Lung (tissue), 12 donors: ENCODE measurements around the gene SHE. TPM values are rescaled to one million over a fixed set of nuclear protein-coding genes. Genes with fewer than 3 reads are reported as not detected.

Source experiments
- ATAC-seq: fragments of 200-7000 bp; cut with Tn5 transposase; one replicate; pipeline ENCODE4 v1.9.1; 2020; ENCODE audit warnings: moderate number of reproducible peaks; ENCODE audit not compliant: insufficient read depth, low FRiP score
- DNase-seq, 3 donors: peaks; one replicate each; pipeline ENCODE4 v3.0.0-alpha.2; 2013 to 2017
- H3K27ac ChIP-seq, 2 donors: one replicate each; pipeline ENCODE4 v1.5.1; 2013; ENCODE audit warnings: mild to moderate bottlenecking in 2 of 2, moderate library complexity in 2 of 2, control low read depth in 1 of 2, inconsistent platforms in 1 of 2, low read depth in 1 of 2, low read length in 1 of 2
- H3K27me3 ChIP-seq, 3 donors: one replicate each; pipeline ENCODE4 v1.5.1; 2013; ENCODE audit warnings: low read length in 2 of 3; ENCODE audit not compliant: control insufficient read depth in 3 of 3, insufficient read depth in 3 of 3
- H3K36me3 ChIP-seq, 4 donors: one replicate each; pipeline ENCODE4 v1.5.1; 2013; ENCODE audit warnings: low read length in 4 of 4, mild to moderate bottlenecking in 1 of 4, moderate library complexity in 1 of 4; ENCODE audit not compliant: control insufficient read depth in 4 of 4, insufficient read depth in 4 of 4
- H3K4me1 ChIP-seq, 5 donors: one replicate each; pipeline ENCODE4 v1.5.1; 2013; ENCODE audit warnings: low read length in 5 of 5, mild to moderate bottlenecking in 2 of 5, moderate library complexity in 1 of 5; ENCODE audit not compliant: control insufficient read depth in 5 of 5, insufficient read depth in 5 of 5
- H3K4me3 ChIP-seq: one replicate; pipeline ENCODE4 v1.5.1; 2013; ENCODE audit warnings: mild to moderate bottlenecking, control low read depth, moderate library complexity
- H3K9ac ChIP-seq, 2 donors: one replicate each; pipeline ENCODE4 v1.5.1; 2013; ENCODE audit warnings: low read length in 2 of 2, control low read depth in 1 of 2; ENCODE audit not compliant: insufficient read depth in 1 of 2
- H3K9me3 ChIP-seq, 4 donors: one replicate each; pipeline ENCODE4 v1.5.1; 2013; ENCODE audit warnings: low read length in 3 of 4, mild to moderate bottlenecking in 1 of 4, moderate library complexity in 1 of 4; ENCODE audit not compliant: control insufficient read depth in 4 of 4, insufficient read depth in 3 of 4
- WGBS, 2 donors: extraction: QIAGEN DNeasy Blood & Tissue Kit; methylation state at CpG; one replicate each; pipeline ENCODE4 v1.1.7; 2013; 5-methylcytosine and 5-hydroxymethylcytosine counted together
- polyA plus RNA-seq, 2 donors: library from polyadenylated mRNA; stranded (reverse); fragments of 200-250 nt; gene quantifications; one replicate each; pipeline ENCODE4 v1.2.1, GENCODE V29; 2013
- total RNA-seq, 2 donors: library from RNA; depleted of rRNA in 1 of 2; stranded (reverse); fragments of >200 nt in 1 of 2; gene quantifications; one replicate each; pipeline ENCODE4 v1.2.1, GENCODE V29; 2014 to 2021
- TF ChIP-seq, protein P1 (sequence below): IDR thresholded peaks from 2 replicates; pipeline ENCODE4 v1.5.1; 2012; ENCODE audit warnings: mild to moderate bottlenecking; ENCODE audit errors: control extremely low read depth, extremely low read depth
- donor health status: control.
- donor health status: control.
- donor health status: Bipolar disorder and iron deficiency.
- donor health status: healthy.
- donor health status: DM: yes; HTN: yes; CAD: no.

SHE gene
- total and polyA plus RNA-seq, 4 donors: 15.1 to 33.5 (median 21.0) TPM

DNA sequence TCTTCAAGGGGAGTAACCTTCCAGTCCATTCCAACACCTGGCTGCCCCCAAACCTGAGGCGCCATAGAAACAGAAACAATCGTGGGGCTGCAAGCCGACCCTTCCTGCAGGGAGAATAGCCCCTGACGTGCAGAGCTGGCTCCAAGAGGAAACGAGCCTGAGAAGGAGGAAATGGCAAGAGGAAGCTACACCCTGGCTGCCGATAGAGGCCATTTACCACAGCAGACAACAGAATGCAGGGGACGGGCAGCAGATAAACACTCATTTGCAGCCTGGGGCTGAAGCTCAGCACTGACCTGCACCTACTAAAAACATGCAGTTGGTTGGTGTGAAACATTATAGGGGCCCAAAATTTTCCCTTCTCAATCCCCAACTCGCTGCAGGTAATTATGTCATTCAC lies 8.9 kb downstream of the SHE start:
- H3K4me3 ChIP-seq: no peak overlapping the region
- ATAC-seq: peak; percentile 61
- H3K4me1 ChIP-seq: peaks cover 7 to 35% (median 10%) of the 10 kb centered on the region in 5 donors

DNA sequence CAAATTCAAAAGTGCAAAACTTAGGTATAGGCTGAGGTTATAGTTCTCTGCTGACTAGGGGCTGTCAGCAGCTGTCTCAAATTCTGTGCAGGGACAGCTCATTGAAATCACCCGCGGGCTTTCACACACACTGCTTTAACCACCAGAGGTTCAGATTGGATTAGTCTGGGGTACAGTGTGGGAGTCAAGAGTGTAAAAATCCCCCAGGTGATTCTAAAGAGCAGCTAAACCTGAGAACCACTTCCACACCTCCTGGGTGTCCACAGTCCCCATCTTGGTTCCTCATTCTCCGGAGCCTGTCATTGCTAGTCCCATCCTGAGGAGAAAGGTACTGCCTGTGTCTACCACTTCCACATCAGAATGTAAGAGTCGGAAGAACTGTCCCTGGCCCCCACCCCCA lies 10.1 kb downstream of the SHE start:
- 43 to 57% methylated on average over 4 of the region's 4 CpGs for WGBS, 2 donors
- TF ChIP-seq, protein P1, sequence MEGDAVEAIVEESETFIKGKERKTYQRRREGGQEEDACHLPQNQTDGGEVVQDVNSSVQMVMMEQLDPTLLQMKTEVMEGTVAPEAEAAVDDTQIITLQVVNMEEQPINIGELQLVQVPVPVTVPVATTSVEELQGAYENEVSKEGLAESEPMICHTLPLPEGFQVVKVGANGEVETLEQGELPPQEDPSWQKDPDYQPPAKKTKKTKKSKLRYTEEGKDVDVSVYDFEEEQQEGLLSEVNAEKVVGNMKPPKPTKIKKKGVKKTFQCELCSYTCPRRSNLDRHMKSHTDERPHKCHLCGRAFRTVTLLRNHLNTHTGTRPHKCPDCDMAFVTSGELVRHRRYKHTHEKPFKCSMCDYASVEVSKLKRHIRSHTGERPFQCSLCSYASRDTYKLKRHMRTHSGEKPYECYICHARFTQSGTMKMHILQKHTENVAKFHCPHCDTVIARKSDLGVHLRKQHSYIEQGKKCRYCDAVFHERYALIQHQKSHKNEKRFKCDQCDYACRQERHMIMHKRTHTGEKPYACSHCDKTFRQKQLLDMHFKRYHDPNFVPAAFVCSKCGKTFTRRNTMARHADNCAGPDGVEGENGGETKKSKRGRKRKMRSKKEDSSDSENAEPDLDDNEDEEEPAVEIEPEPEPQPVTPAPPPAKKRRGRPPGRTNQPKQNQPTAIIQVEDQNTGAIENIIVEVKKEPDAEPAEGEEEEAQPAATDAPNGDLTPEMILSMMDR: no peak
- Histone ChIP-seq H3K9ac (no peak overlapping the region), H3K4me3 (no peak overlapping the region), H3K36me3 (no peaks in the 10 kb centered on the region), H3K9me3 (no peaks in the 10 kb centered on the region), H3K27ac (peak overlapping the region; percentile 52 to 53), H3K4me1 (peaks cover 7 to 35% (median 10%) of the 10 kb centered on the region in 5 donors), H3K27me3 (no peaks in the 10 kb centered on the region)
- no peak for DNase-seq
- ATAC-seq: no peak

More for the DNA sequence above, 8.9 kb downstream of the SHE start:
- H3K36me3 ChIP-seq: no peaks in the 10 kb centered on the region
- DNase-seq: peak; percentile 42 to 65 (median 51)
- H3K27me3 ChIP-seq: no peaks in the 10 kb centered on the region
- TF ChIP-seq, protein P1: no peak
- WGBS, 2 donors: 13 to 26% methylated on average over 8 of the region's 8 CpGs
- H3K9ac ChIP-seq: no peak overlapping the region
- peak overlapping the region; percentile 15 to 21 for H3K27ac ChIP-seq
- no peaks in the 10 kb centered on the region for H3K9me3 ChIP-seq

DNA sequence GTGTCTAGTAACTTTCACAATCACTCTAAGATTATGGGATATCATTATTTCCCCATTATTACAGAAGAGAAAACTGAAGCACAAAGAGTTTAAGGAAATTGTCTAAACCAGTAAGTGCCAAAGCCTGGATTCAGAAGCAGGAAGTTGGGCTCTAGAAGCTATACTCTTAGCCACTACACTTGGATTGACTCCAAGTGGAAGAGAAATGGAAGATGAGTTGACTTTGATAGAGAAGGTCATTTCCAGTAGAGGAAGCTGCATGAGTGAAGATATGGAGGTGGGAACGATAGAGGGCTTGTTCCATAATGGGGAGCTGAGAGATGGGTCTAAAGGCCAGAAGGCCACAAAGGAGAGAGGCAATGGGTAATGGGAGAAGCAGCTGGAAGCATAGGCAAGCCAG lies 11.9 kb downstream of the SHE start:
- Histone ChIP-seq H3K9ac (no peak overlapping the region), H3K27ac (peak overlapping the region in 1 of 2 donors; percentile 34), H3K27me3 (no peaks in the 10 kb centered on the region), H3K4me1 (peaks cover 7 to 44% (median 12%) of the 10 kb centered on the region in 5 donors), H3K36me3 (peaks cover 0 to 3% (median 0%) of the 10 kb centered on the region in 4 donors), H3K4me3 (no peak overlapping the region), H3K9me3 (no peaks in the 10 kb centered on the region)
- no peak for ATAC-seq
- peak in 2 of 3 donors; percentile 48 to 56 for DNase-seq
- WGBS, 2 donors: 10 to 36% methylated on average over 1 of the region's 1 CpG
- TF ChIP-seq, protein P1: no peak

DNA sequence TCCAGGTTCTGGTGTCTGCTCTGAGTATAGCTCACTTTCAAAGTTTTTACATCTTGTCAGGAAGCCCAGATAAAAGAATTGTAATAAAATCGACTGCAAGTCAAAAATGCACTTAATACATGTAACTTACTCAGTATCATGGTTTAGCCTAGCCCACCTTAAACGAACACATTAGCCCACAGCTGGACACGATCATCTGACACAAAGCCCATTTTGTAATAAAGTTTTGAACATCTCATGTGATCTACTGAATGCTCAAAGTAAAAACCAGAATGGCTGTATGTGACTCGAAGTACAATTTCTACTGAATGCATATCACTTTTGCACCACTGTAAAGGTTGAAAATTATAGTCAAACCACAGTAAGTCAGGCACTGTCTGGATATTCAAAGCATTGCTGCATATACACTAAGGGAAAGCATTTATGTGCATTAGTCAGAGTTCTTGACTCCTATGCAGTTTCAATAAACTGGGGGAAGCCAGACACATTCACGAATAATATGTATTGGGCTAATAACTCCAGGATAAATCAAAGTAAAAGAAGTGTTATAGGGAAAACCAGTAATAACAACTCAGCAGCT lies 12.4 kb downstream of the SHE start:
- no peak overlapping the region for H3K9ac ChIP-seq
- ATAC-seq (no peak), DNase-seq (peak in 2 of 3 donors; percentile 60 to 77)
- peak overlapping the region in 1 of 2 donors; percentile 68 for H3K27ac ChIP-seq
- H3K9me3 ChIP-seq: no peaks in the 10 kb centered on the region
- no peak overlapping the region for H3K4me3 ChIP-seq
- WGBS, 2 donors: 49 to 64% methylated on average over 5 of the region's 5 CpGs
- TF ChIP-seq, protein P1: no peak
- H3K27me3 ChIP-seq: no peaks in the 10 kb centered on the region
- H3K4me1 ChIP-seq: peaks cover 7 to 46% (median 15%) of the 10 kb centered on the region in 5 donors
- peaks cover 0 to 3% (median 0%) of the 10 kb centered on the region in 4 donors for H3K36me3 ChIP-seq
